ENCODE data around the gene PARP14.

DNA sequence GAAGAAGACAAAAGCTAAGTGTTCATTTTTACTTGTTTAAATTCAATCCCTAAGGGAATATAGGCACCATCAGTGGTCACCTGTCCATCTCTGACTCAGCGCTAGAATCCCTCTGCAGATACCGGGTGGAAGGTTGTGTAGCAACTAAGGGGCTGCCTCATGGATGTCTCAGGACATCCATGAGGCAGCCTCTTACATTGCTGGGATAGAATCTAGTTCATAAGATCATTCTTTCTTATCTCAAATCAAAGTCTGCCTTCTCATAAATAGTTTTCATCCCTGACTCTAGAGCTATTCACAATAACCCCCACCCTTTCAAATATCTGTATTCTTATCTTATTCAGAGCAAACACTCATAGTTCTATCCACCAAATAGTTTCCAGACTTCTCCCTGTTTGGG is 74.9 kb downstream of the PARP14 start:
- TF ChIP-seq CTCF (IDR thresholded peaks at IDR 0.05 in 4 of 5, conservative IDR thresholded peaks at IDR 0.05 in 1 of 5) = no peak
- TF ChIP-seq POLR2A (IDR thresholded peaks at IDR 0.05) = no peak
